ENCODE results near the gene RIMS4. TPM values are rescaled to one million over a fixed set of nuclear protein-coding genes. Genes with fewer than 3 reads are reported as not detected.
A peak's percentile ranks its signal among the peaks of the same experiment; 100 is the strongest.

Gene RIMS4
- total RNA-seq, 1 experiment from 2014 or later, result 4.0 TPM

GRCh38 chr20:44715499-44716308 is 94.6 kb downstream of the RIMS4 start:
- peaks cover 66% of the 10 kb centered on the region for H3K4me1 ChIP-seq (ENCODE audit: control insufficient read depth, insufficient read depth, low read length)
- H3K27ac ChIP-seq (ENCODE audit: low read length), result peak overlapping the region; percentile 91
- ChIA-PET POLR2A (interaction anchor here (0.5 to 1.0 kb wide), 3 partner anchors 14 to 71 kb away, joined by 3 to 6 read pairs (median 3); no protein-coding TSS in a partner anchor), CTCF (no interaction called here)
- H3K4me3 ChIP-seq (ENCODE audit: low read depth in 2 of 2, low read length in 2 of 2), result peak overlapping the region; percentile 1 to 16; a peak in 2 of 4 replicates
- no peaks in the 10 kb centered on the region for H3K27me3 ChIP-seq (ENCODE audit: control insufficient read depth, insufficient read depth, low read length)
- in situ Hi-C loops (cut with HindIII; ENCODE audit: low pct_unique_long_range_greater_than_20kb, low sequenced_read_pairs) (no loop called here), intact Hi-C loops (cut with micrococcal nuclease; ENCODE audit: unreplicated experiment) (no loop called here)
- H3K9me3 ChIP-seq (ENCODE audit: control insufficient read depth, insufficient read depth, low read depth, low read length), result no peaks in the 10 kb centered on the region
- no peaks in the 10 kb centered on the region for H3K36me3 ChIP-seq (ENCODE audit: control insufficient read depth, insufficient read depth, low read length)
- TF ChIP-seq POLR2AphosphoS5 (IDR thresholded peaks at IDR 0.05; ENCODE audit: low read depth, low read length) (no peak), REST (IDR thresholded peaks at IDR 0.05; ENCODE audit: insufficient read depth in 1 of 2, low read depth in 2 of 2, low read length in 1 of 2) (0 out of 4 replicates have a peak, but pooled peaks of 1 of the 2 experiments have one; percentile 10)
- TSS peak; percentile 86 for BruUV-seq (replicated peaks)
- ATAC-seq, result no peak
- no peak for DNase-seq (ENCODE audit: low read depth, low spot score)

- CTCF ChIA-PET, result no interaction called here
- Histone ChIP-seq H3K27ac (ENCODE audit: low read length) (peak within 1 kb of the TSS; percentile 91), H3K36me3 (ENCODE audit: control insufficient read depth, insufficient read depth, low read length) (no peaks in the 10 kb centered on the region), H3K4me3 (ENCODE audit: low read depth in 2 of 2, low read length in 2 of 2) (peak within 1 kb of the TSS; percentile 1 to 16; a peak in 2 of 4 replicates), H3K4me1 (ENCODE audit: control insufficient read depth, insufficient read depth, low read length) (peaks cover 58% of the 10 kb centered on the region), H3K9me3 (ENCODE audit: control insufficient read depth, insufficient read depth, low read depth, low read length) (no peaks in the 10 kb centered on the region), H3K27me3 (ENCODE audit: control insufficient read depth, insufficient read depth, low read length) (no peaks in the 10 kb centered on the region)
- ATAC-seq (peak; percentile 87), DNase-seq (ENCODE audit: low read depth, low spot score) (peak; percentile 71)
- POLR2A ChIA-PET, result interaction anchor here (1.0 kb wide), 1 partner anchor 14 kb away, joined by 3 read pairs; no protein-coding TSS in a partner anchor
- TF ChIP-seq POLR2AphosphoS5 (IDR thresholded peaks at IDR 0.05; ENCODE audit: low read depth, low read length) (peak; percentile 41; the same call in 1 of the 2 replicates), SIN3A (IDR thresholded peaks at IDR 0.05; ENCODE audit: borderline replicate concordance, insufficient read depth, low read depth, low read length) (no peak), TCF7L2 (IDR thresholded peaks at IDR 0.05; ENCODE audit: low read depth, low read length) (peak; percentile 85)
- in situ Hi-C loops (cut with HindIII; ENCODE audit: low pct_unique_long_range_greater_than_20kb, low sequenced_read_pairs) (no loop called here), intact Hi-C loops (cut with micrococcal nuclease; ENCODE audit: unreplicated experiment) (no loop called here)
- no TSS peak for BruUV-seq (replicated peaks)
Observed at GRCh38 chr20:44714701-44715498, 95.4 kb downstream of the RIMS4 start, which contains the start of gene CCN5. TSS of gene CCN5 (plus strand) at chr20:44715369. CDS start at chr20:44715391, 22 bp downstream.

GRCh38 chr20:44714102-44714700 is 96.1 kb downstream of the RIMS4 start:
- ChIA-PET CTCF (no interaction called here), POLR2A (interaction anchor here (1.0 kb wide), 1 partner anchor 15 kb away, joined by 3 read pairs; no protein-coding TSS in a partner anchor)
- Histone ChIP-seq H3K4me3 (ENCODE audit: low read depth in 2 of 2, low read length in 2 of 2) (no peak overlapping the region), H3K4me1 (ENCODE audit: control insufficient read depth, insufficient read depth, low read length) (peaks cover 56% of the 10 kb centered on the region), H3K9me3 (ENCODE audit: control insufficient read depth, insufficient read depth, low read depth, low read length) (no peaks in the 10 kb centered on the region), H3K27me3 (ENCODE audit: control insufficient read depth, insufficient read depth, low read length) (no peaks in the 10 kb centered on the region), H3K36me3 (ENCODE audit: control insufficient read depth, insufficient read depth, low read length) (no peaks in the 10 kb centered on the region), H3K27ac (ENCODE audit: low read length) (peak overlapping the region; percentile 91)
- no TSS peak for BruUV-seq (replicated peaks)
- intact Hi-C loops (cut with micrococcal nuclease; ENCODE audit: unreplicated experiment) (no loop called here), in situ Hi-C loops (cut with HindIII; ENCODE audit: low pct_unique_long_range_greater_than_20kb, low sequenced_read_pairs) (no loop called here)
- DNase-seq (ENCODE audit: low read depth, low spot score), result no peak
- TF ChIP-seq CTCF (IDR thresholded peaks at IDR 0.05) (no peak), POLR2AphosphoS5 (IDR thresholded peaks at IDR 0.05; ENCODE audit: low read depth, low read length) (no peak)
- ATAC-seq, result peak; percentile 55
